A673 (cell line): ENCODE results near the gene NAGLU. TPM values are rescaled to one million over a fixed set of nuclear protein-coding genes. Genes with fewer than 3 reads are reported as not detected.

Experiments used
- BruUV-seq: library from RNA; stranded (reverse); fragments of 400-500 nt; replicated peaks from 2 replicates; lab custom pipeline; 2021; lab: Mats Ljungman, UMichigan
- CTCF ChIA-PET: fragments of 300-600 bp; sonication (Branson Sonifier 250); formaldehyde crosslinking; loops from one replicate; lab custom pipeline; 2022; ENCODE audit warnings: antibody characterized with exemption; lab: Charles Lee
- POLR2A ChIA-PET: fragments of 300-600 bp; sonication (Branson Sonifier 250); formaldehyde crosslinking; loops from one replicate; lab custom pipeline; 2022; ENCODE audit warnings: antibody characterized with exemption; ENCODE audit not compliant: low non-redundant PET; lab: Charles Lee
- DNase-seq: peaks from one replicate; pipeline ENCODE4 v3.0.0-alpha.2; 2015; ENCODE audit warnings: low spot score
- H3K27ac ChIP-seq: fragments of 200-600 bp; sonication (generic); 2 replicates; pipeline ENCODE4 v1.5.1; 2016; ENCODE audit warnings: mixed run types, low read depth, mild to moderate bottlenecking, mixed read lengths, antibody characterized with exemption, low read length; ENCODE audit not compliant: poor library complexity, severe bottlenecking
- H3K27me3 ChIP-seq: fragments of 200-600 bp; sonication (generic); replicated peaks from 2 replicates; pipeline ENCODE4 v1.6.1; 2017; ENCODE audit warnings: mixed run types, low read depth, mild to moderate bottlenecking, mixed read lengths, antibody characterized with exemption, low read length; ENCODE audit not compliant: insufficient read depth, poor library complexity
- H3K36me3 ChIP-seq: fragments of 200-600 bp; sonication (generic); 2 replicates; pipeline ENCODE4 v1.6.1; 2016; ENCODE audit warnings: mixed run types, mild to moderate bottlenecking, mixed read lengths, antibody characterized with exemption, low read length; ENCODE audit not compliant: insufficient read depth, poor library complexity, severe bottlenecking
- H3K4me1 ChIP-seq: fragments of 200-600 bp; sonication (generic); 2 replicates; pipeline ENCODE4 v1.6.1; 2017; ENCODE audit warnings: mixed run types, mild to moderate bottlenecking, mixed read lengths, antibody characterized with exemption, low read length; ENCODE audit not compliant: insufficient read depth, poor library complexity, severe bottlenecking
- H3K4me3 ChIP-seq: fragments of 200-600 bp; sonication (generic); 2 replicates; pipeline ENCODE4 v1.5.1; 2016; ENCODE audit warnings: low read depth, mixed run types, mild to moderate bottlenecking, mixed read lengths, low read length; ENCODE audit not compliant: poor library complexity, severe bottlenecking
- H3K9me3 ChIP-seq: fragments of 200-600 bp; sonication (generic); 2 replicates; pipeline ENCODE4 v1.6.1; 2016; ENCODE audit warnings: mixed run types, low read depth, mild to moderate bottlenecking, mixed read lengths, antibody characterized with exemption, low read length; ENCODE audit not compliant: poor library complexity, severe bottlenecking
- CTCF ChIP-seq: fragments of 300-800, 200-600 bp; sonication (generic); conservative IDR thresholded peaks from 2 replicates; pipeline ENCODE4 v1.5.1; 2017; ENCODE audit warnings: low read depth, mild to moderate bottlenecking, antibody characterized with exemption, low read length, moderate library complexity, mixed read lengths
- EZH2 ChIP-seq: fragments of 200-600 bp; sonication (generic); IDR thresholded peaks from 2 replicates; pipeline ENCODE4 v1.6.1; 2017; ENCODE audit warnings: borderline replicate concordance, low read depth, mild to moderate bottlenecking, mixed read lengths, antibody characterized with exemption, low read length; ENCODE audit not compliant: poor library complexity, severe bottlenecking
- intact Hi-C: fragments of 100-400 bp; cut with micrococcal nuclease; formaldehyde crosslinking; loops from one replicate; pipeline ENCODE4 v1.10.0; 2022; ENCODE audit not compliant: unreplicated experiment
- total RNA-seq: library from RNA; stranded (reverse); gene quantifications from 2 replicates; pipeline ENCODE4 v1.2.3, GENCODE V29; 2021

Gene NAGLU
- total RNA-seq, 1 experiment from 2014 or later: 9.6 TPM

DNA sequence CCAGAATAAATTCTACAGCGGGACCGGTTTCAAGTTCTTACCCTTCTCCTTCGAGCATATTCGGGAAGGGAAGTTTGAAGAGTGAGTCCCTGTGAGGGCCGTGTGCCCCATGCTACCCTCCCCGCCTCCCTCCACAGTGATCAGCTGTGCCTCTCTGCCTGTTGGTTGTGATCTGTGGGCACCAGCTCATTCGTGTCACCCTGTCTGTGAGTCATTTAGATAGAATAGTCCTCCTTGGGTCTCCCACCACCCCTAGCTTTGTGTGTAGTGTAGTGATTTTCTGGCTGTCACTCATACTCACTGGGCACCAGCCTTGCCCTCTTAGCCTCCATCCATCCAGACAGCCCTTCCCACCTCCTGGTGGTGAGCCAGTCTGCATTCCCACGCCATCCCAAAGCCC is 15.0 kb upstream of the NAGLU start:
- Histone ChIP-seq H3K27ac (no peak overlapping the region), H3K9me3 (no peaks in the 10 kb centered on the region), H3K4me3 (no peak overlapping the region), H3K36me3 (no peaks in the 10 kb centered on the region), H3K4me1 (peaks cover 29% of the 10 kb centered on the region), H3K27me3 (no peaks in the 10 kb centered on the region)
- CTCF ChIA-PET: no interaction called here
- no peak for DNase-seq
- intact Hi-C loops: loop anchor here (10.0 kb wide), 1 partner anchor 206 kb away; no protein-coding TSS in a partner anchor
- no peak for TF ChIP-seq CTCF
- no peak for TF ChIP-seq EZH2
- no TSS peak for BruUV-seq
- POLR2A ChIA-PET: interaction anchor here (0.6 kb wide), 1 partner anchor 19 kb away, joined by 4 read pairs; no protein-coding TSS in a partner anchor

DNA sequence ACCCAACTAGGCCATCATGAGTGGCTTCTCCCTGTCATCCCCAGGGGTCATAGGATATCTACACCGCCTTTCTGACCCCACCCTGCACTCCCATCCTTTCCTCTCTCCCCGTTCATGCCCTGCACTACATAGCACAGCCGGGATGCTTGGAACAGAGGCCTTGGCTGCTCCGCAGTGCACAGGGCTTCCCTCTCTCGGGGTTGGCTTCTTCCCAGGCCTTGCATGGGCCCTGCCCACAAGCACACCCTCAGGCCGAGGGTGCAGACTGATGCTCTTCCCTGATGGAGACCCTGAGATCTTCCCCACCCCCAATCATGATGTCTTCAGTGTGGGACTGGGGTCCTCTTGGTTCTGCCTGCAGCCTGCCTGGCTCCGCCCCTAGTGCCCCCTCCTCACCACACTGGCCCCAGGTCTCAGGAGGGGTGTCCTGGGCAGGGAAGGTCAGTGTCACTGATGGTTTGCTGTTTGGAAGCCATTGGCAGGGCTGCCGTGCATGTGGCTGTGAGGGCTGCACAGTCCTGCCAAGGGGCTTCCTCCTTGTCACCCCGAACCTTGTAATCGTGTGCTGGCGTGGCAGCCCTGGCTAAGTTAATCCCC is 14.3 kb upstream of the NAGLU start:
- intact Hi-C loops: loop anchor here (10.0 kb wide), 1 partner anchor 207 kb away; no protein-coding TSS in a partner anchor
- BruUV-seq: no TSS peak
- ChIA-PET POLR2A (no interaction called here), CTCF (no interaction called here)
- H3K27me3 ChIP-seq: no peaks in the 10 kb centered on the region
- H3K27ac ChIP-seq: no peak overlapping the region
- no peak for DNase-seq
- no peak for TF ChIP-seq CTCF
- no peak for TF ChIP-seq EZH2
- peaks cover 29% of the 10 kb centered on the region for H3K4me1 ChIP-seq
- no peaks in the 10 kb centered on the region for H3K9me3 ChIP-seq
- no peak overlapping the region for H3K4me3 ChIP-seq
- H3K36me3 ChIP-seq: no peaks in the 10 kb centered on the region

- no peaks in the 10 kb centered on the region for H3K36me3 ChIP-seq
- peaks cover 29% of the 10 kb centered on the region for H3K4me1 ChIP-seq
- no peaks in the 10 kb centered on the region for H3K9me3 ChIP-seq
- no TSS peak for BruUV-seq
- H3K27ac ChIP-seq: no peak overlapping the region
- no peaks in the 10 kb centered on the region for H3K27me3 ChIP-seq
- POLR2A ChIA-PET: no interaction called here
- H3K4me3 ChIP-seq: no peak overlapping the region
- CTCF ChIA-PET: no interaction called here
- TF ChIP-seq CTCF: no peak
- no peak for TF ChIP-seq EZH2
- intact Hi-C loops: loop anchor here (10.0 kb wide), 1 partner anchor 208 kb away; no protein-coding TSS in a partner anchor
- DNase-seq: no peak
Observed at GRCh38 chr17:42522263-42522790, 13.7 kb upstream of the NAGLU start.
